Right lobe of liver (tissue), 4 donors: ENCODE measurements around the gene TWNK.

Experiments
- POLR2A ChIP-seq: fragments of 450-650 bp; IDR thresholded peaks from one replicate; pipeline ENCODE4 v1.6.1; 2017; ENCODE audit warnings: antibody characterized with exemption, mild to moderate bottlenecking
- TF ChIP-seq, protein P1 (sequence below), 4 donors: fragments of 200-600 bp in 3 of 4; fragments of 450-650 bp in 1 of 4; IDR thresholded peaks; one replicate each; pipeline versions ENCODE4 v1.5.1 to v1.8.0; 2016 to 2022; ENCODE audit warnings: antibody characterized with exemption in 4 of 4, mild to moderate bottlenecking in 2 of 4
- donor health status: DM: no; HTN: no; CAD: no.
- donor health status: DM: no; HTN: no; CAD: no.
- donor health status: DM: no; HTN: yes; CAD: no.

DNA sequence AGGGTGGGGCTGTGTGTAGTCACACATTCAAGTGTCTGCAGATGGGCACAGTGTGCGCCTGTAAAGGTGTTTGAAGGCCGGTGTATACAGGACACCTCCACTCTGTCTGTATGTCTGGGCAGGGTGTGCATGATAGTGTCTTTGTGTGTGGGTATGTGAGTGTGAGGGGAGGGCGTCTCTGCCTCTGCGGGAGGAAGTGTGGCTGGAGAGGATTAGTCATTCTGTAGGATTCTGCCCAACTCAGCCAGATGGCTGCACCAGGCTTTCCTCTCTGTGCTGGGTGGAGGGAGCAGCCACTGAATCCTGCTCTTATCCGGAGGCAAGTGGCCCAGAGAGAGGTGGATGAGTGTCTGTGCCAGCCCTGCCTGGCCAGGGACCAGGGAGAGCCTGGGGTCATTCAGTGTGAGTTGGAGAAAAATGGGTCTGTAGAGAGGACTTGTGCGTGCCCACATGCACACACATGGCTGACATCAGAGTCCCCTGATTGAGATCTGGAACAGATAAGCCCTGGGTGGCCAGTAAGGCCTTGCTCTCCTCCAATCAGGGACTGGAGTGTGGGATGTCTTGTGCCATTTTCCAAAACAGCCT lies 45.4 kb downstream of the TWNK start:
- TF ChIP-seq, protein P1, sequence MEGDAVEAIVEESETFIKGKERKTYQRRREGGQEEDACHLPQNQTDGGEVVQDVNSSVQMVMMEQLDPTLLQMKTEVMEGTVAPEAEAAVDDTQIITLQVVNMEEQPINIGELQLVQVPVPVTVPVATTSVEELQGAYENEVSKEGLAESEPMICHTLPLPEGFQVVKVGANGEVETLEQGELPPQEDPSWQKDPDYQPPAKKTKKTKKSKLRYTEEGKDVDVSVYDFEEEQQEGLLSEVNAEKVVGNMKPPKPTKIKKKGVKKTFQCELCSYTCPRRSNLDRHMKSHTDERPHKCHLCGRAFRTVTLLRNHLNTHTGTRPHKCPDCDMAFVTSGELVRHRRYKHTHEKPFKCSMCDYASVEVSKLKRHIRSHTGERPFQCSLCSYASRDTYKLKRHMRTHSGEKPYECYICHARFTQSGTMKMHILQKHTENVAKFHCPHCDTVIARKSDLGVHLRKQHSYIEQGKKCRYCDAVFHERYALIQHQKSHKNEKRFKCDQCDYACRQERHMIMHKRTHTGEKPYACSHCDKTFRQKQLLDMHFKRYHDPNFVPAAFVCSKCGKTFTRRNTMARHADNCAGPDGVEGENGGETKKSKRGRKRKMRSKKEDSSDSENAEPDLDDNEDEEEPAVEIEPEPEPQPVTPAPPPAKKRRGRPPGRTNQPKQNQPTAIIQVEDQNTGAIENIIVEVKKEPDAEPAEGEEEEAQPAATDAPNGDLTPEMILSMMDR (IDR thresholded peaks at IDR 0.05) = no peak
- no peak for TF ChIP-seq POLR2A
